ENCODE measurements around the gene TBX19. TPM values are rescaled to one million over a fixed set of nuclear protein-coding genes. Genes with fewer than 3 reads are reported as not detected.
"Not testable (repeated sequence)": the region's sequence is repeated elsewhere in the genome, so short reads cannot be mapped to it uniquely, and the experiment has no call there.

Gene TBX19
- total and polyA plus RNA-seq, 2 donors: 1.1 to 1.8 TPM

DNA sequence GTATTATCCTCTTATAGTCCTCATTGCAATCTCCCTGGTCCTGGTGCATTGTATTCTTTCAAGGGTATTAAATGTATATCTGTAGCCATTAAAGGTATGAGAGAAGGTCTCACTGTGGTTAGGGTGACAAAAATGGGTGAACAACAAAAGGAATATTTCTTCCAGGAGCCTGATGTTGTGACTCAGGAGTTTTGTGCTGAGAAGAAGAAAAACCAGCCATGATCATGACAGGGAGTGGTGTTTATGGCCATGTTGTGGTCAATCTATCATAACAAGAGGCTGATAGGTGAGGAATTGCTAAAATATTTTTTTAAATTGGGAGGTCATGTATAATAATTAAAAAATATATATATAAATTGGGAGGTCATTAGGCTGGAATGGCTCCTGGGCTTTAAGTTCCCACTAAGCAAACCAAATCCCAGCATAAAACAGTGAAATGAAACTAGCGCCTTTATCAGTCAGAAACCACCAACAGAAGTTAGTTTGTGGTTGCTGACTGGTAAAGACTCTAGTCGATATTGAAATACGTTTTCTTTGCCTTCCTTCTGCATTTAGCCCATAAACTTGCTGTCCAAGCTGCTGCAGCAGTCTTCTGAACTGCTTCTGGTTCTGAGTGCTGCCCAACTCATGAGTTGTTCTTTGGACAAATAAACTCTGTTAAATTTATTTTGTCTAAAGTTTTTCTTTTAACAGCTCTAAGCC lies 60.3 kb downstream of the TBX19 start:
- Histone ChIP-seq H3K36me3 (ENCODE audit: insufficient read depth) (no peaks in the 10 kb centered on the region), H3K27ac (ENCODE audit: low read depth) (no peak overlapping the region), H3K4me1 (ENCODE audit: insufficient read depth) (no peaks in the 10 kb centered on the region), H3K4me3 (ENCODE audit: low read depth, low read length) (no peak overlapping the region)
- WGBS: 90% methylated on average over 3 of the region's 3 CpGs
- DNase-seq (ENCODE audit: extremely low spot score): no peak

DNA sequence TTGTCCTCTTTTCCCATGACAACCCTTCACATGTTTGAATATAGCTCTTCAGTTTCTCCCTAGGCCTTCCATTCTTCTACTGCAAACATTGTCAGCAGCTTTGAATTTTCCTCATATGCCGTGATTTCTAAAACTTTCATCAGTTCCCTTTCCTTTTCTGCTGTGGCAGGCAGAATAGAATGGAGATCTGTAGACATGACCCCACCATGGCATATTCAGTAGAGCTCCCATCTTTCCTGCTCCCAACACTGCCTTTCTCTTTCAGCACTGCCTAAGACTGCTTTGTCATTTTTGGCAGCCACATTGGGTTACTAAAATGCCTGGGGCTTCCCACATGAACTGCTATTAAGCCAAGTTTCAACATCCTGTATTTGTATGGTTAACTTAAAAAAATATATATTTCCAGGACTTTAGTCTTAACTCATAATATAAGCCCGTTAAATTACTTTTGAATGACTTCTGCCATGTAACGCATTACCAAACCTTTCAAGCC lies 60.9 kb downstream of the TBX19 start:
- Histone ChIP-seq H3K36me3 (ENCODE audit: insufficient read depth) (no peaks in the 10 kb centered on the region), H3K27ac (ENCODE audit: low read depth) (no peak overlapping the region), H3K4me1 (ENCODE audit: insufficient read depth) (no peaks in the 10 kb centered on the region), H3K4me3 (ENCODE audit: low read depth, low read length) (no peak overlapping the region)
- DNase-seq (ENCODE audit: extremely low spot score): no peak
- WGBS: 89% methylated on average over 3 of the region's 3 CpGs

DNA sequence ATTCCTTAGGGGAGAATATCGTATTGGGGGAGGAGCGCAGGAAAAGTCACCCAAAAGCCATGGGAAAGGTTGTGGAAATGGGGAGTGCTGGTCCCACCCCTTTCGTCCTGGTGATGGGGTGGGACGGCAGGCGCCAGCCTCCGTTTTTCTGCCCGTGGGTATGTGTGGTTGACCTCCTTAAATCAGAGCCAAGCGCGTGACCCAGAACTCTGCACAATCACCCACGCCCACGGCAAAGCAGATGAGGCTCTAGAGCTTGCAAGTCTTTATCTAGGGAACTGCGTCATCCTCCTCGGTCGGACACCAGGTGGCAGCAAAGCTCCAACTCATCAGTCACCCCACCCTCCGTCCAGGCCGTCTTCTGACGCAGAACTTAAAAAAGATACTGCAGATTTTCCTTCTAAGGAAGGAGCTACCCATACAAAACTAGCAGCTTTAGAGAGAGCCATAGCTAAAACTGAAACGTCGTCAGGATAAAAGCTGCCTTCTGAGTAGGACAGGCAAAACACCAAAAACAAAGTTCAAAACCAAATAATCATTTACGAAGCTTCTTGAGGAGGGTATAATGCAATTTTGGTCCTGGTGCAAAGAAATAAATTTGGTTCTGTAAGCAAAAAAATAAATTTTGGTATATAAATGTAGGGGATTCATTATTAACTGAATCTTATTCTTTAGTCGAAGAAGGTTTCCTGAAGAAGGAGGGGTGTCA lies 62.0 kb downstream of the TBX19 start:
- H3K4me1 ChIP-seq (ENCODE audit: insufficient read depth): no peaks in the 10 kb centered on the region
- H3K4me3 ChIP-seq (ENCODE audit: low read depth, low read length): no peak overlapping the region
- WGBS: 10% methylated on average over 21 of the region's 21 CpGs
- DNase-seq (ENCODE audit: extremely low spot score): peak; percentile 61
- H3K27ac ChIP-seq (ENCODE audit: low read depth): no peak overlapping the region
- no peaks in the 10 kb centered on the region for H3K36me3 ChIP-seq (ENCODE audit: insufficient read depth)

DNA sequence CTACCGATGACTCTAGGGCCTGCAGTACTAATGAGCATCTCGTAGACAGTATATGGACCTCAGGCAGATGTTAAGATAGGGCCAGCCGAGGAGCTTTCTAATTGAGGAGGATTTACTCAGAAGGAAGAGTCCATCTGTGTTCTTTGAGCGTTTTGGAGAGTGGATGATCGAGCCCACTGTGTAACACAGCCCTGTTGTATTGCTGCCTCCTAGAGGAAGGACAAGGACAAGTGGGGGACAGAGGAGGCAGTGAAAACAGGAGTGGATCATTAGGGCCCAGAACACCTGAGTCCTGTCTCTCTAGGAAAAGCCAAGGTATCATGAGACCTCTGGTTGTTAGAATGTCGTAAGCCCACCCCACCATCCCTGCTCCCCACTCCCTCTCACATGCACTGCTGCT lies 62.9 kb downstream of the TBX19 start:
- Histone ChIP-seq H3K27ac (ENCODE audit: low read depth) (no peak overlapping the region), H3K36me3 (ENCODE audit: insufficient read depth) (no peaks in the 10 kb centered on the region), H3K4me1 (ENCODE audit: insufficient read depth) (no peaks in the 10 kb centered on the region), H3K4me3 (ENCODE audit: low read depth, low read length) (no peak overlapping the region)
- no peak for DNase-seq (ENCODE audit: extremely low spot score)
- WGBS: 92% methylated on average over 6 of the region's 6 CpGs

DNA sequence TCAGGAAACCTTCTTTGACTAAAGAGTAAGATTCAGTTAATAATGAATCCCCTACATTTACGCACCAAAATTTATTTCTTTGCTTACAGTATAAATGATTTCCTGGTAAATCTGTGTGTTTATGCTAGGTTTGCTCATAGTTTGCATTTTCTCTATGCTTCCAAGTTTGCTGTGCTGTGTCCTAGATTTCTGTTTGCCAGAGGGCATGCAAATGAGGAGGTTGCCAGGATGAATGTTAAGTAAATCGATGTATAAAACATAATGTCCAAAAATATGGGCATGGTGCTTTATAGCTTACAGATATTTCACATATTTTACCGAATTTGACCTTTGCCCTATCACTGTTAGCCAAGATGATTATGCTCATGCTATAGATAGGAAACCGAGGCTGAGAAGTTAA lies 63.8 kb downstream of the TBX19 start:
- no peaks in the 10 kb centered on the region for H3K36me3 ChIP-seq (ENCODE audit: insufficient read depth)
- H3K4me3 ChIP-seq (ENCODE audit: low read depth, low read length): no peak overlapping the region
- DNase-seq (ENCODE audit: extremely low spot score): no peak
- 55% methylated on average over 4 of the region's 4 CpGs for WGBS
- H3K4me1 ChIP-seq (ENCODE audit: insufficient read depth): no peaks in the 10 kb centered on the region
- H3K27ac ChIP-seq (ENCODE audit: low read depth): no peak overlapping the region

DNA sequence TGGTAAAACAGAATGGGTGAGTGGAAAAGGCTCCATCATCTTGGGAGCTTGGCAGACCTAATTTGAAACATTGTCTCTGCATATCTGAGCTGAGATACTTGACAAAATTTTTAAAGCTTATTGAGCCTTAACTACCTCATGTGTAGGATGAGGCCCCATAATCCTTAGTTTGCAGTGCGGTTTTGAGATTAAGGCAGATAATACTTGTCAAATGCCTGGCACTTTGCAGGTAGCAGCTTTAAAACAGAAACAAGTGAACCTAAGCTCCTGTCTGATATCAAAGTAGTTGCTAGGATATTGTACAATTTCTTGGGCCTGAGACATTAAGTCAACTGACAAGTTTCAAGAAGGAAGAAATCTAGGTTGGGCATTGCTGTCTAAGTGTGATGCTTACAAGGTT lies 65.3 kb downstream of the TBX19 start:
- 81% methylated on average over 1 of the region's 1 CpG for WGBS
- DNase-seq (ENCODE audit: extremely low spot score): no peak
- no peaks in the 10 kb centered on the region for H3K4me1 ChIP-seq (ENCODE audit: insufficient read depth)
- no peak overlapping the region for H3K27ac ChIP-seq (ENCODE audit: low read depth)
- no peaks in the 10 kb centered on the region for H3K36me3 ChIP-seq (ENCODE audit: insufficient read depth)
- H3K4me3 ChIP-seq (ENCODE audit: low read depth, low read length): no peak overlapping the region

DNA sequence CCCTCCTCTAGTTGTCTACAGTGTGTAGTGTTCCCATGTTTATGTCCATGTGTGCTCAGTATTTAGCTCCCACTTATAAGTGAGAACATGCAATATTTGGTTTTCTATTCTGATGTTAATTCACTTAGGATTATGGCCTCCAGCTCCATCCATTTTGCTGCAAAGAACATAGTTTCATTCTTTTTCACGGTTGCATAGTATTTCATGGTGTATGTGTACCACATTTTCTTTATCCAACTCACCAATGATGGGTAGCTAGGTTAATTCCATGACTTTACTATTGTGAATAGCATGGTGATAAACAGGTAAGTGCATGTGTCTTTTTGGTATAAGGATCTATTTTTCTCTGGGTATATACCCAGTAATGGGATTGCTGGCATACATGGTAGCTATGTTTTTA lies 67.0 kb downstream of the TBX19 start:
- no peaks in the 10 kb centered on the region for H3K36me3 ChIP-seq (ENCODE audit: insufficient read depth)
- H3K4me1 ChIP-seq (ENCODE audit: insufficient read depth): no peaks in the 10 kb centered on the region
- 97% methylated on average over 1 of the region's 1 CpG for WGBS
- H3K4me3 ChIP-seq (ENCODE audit: low read depth, low read length): no peak overlapping the region
- DNase-seq (ENCODE audit: extremely low spot score): no peak
- no peak overlapping the region for H3K27ac ChIP-seq (ENCODE audit: low read depth)

DNA sequence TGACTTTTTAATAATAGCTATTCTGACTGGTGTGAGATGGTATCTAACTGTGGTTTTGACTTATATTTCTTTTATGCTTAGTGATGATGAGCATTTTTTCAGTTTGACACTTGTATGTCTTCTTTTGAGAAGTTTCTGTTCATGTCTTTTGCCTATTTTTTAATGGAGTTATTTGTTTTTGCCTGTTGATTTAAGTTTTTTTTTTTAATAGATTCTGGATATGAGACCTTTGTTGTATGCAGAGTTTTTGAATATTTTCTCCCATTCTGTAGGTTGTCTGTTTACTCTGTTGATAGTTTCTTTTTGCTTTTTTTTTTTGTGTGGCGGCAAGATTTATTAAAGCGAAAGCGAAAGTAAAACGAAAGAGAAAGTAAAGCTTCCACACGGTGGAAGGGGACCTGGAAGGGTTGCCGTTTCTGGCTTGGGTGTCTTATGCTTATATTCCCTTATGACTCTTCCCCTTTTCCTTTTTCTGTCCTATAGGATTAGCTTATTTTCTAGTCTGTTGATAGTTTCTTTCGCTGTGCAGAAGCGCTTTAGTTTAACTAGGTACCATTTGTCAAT lies 67.6 kb downstream of the TBX19 start:
- no peak for DNase-seq (ENCODE audit: extremely low spot score)
- H3K4me1 ChIP-seq (ENCODE audit: insufficient read depth): no peaks in the 10 kb centered on the region
- WGBS: 81% methylated on average over 8 of the region's 8 CpGs

DNA sequence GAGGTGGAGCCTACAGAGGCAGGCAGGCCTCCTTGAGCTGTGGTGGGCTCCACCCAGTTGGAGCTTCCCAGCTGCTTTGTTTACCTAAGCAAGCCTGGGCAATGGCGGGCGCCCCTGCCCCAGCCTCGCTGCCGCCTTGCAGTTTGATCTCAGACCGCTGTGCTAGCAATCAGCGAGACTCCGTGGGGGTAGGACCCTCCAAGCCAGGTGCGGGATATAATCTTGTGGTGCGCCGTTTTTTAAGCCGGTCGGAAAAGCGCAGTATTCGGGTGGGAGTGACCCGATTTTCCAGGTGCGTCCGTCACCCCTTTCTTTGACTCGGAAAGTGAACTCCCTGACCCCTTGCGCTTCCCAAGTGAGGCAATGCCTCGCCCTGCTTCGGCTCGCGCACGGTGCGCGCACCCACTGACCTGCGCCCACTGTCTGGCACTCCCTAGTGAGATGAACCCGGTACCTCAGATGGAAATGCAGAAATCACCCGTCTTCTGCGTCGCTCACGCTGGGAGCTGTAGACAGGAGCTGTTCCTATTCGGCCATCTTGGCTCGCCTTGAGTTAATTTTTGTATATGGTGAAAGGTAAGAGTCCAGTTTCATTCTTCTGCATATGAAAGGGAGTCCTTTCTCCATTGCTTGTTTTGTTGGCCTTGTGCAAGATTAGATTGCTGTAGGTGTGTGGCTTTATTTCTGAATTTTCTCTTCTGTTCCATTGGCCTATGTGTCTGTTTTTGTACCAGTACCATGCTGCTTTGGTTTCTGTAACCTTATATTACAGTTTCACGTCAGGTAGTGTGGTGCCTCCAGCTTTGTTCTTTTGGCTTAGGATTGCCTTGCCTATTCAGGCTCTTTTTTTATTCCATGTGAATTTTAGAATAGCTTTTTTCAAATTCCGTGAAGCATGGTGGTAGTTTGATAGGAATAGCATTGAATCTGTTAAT lies 73.9 kb downstream of the TBX19 start:
- not testable (repeated sequence) for H3K36me3 ChIP-seq (ENCODE audit: insufficient read depth); H3K4me3 ChIP-seq (ENCODE audit: low read depth, low read length); H3K27ac ChIP-seq (ENCODE audit: low read depth); H3K4me1 ChIP-seq (ENCODE audit: insufficient read depth); DNase-seq (ENCODE audit: extremely low spot score)
- WGBS: 94% methylated on average over 35 of the region's 36 CpGs

More for the DNA sequence above, 67.6 kb downstream of the TBX19 start:
- Histone ChIP-seq H3K36me3 (ENCODE audit: insufficient read depth) (no peaks in the 10 kb centered on the region), H3K4me3 (ENCODE audit: low read depth, low read length) (no peak overlapping the region), H3K27ac (ENCODE audit: low read depth) (no peak overlapping the region)

DNA sequence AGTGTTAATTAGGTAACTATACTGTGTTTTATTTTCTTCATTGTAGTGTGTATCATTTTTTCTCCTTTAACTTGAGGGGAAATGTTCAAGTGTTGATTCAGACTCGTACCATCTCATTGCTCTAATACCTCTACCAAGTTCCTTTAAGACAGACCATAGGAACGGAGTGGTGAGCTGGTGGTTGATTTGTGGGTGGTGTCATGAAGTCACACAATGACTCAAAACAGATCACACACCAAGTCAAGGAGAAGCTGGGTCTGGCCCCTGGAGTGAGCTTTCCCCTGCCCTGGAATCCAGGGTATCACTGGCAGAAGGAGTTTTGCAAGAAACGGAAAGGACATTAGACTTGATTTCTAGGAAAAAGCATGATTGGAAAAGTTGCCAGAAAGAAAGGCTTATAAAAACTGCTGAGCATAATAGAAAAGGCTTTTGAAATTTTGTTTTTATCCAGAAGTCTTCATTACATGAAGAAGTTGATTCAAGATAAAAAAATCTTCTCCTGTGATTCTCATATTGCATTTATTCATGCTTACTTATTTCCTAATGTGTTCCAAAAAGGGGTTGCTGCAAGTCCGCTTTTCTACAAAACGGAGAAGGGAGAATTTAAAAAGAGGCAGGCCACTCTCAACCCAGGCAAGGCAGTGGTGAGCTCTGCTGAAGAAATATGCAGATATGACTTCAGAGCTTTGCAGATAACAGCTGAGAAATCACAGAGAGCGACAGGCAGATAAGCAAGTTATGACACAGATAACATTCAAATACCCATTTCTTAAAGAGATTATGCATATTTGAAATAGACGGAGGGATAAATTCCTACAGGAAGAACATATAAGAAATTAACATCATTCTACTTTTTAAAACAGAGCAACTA lies 79.7 kb downstream of the TBX19 start:
- no peak overlapping the region for H3K4me3 ChIP-seq (ENCODE audit: low read depth, low read length)
- H3K27ac ChIP-seq (ENCODE audit: low read depth): no peak overlapping the region
- H3K36me3 ChIP-seq (ENCODE audit: insufficient read depth): no peaks in the 10 kb centered on the region
- WGBS: 28% methylated on average over 7 of the region's 7 CpGs
- no peaks in the 10 kb centered on the region for H3K4me1 ChIP-seq (ENCODE audit: insufficient read depth)
- DNase-seq (ENCODE audit: extremely low spot score): no peak

DNA sequence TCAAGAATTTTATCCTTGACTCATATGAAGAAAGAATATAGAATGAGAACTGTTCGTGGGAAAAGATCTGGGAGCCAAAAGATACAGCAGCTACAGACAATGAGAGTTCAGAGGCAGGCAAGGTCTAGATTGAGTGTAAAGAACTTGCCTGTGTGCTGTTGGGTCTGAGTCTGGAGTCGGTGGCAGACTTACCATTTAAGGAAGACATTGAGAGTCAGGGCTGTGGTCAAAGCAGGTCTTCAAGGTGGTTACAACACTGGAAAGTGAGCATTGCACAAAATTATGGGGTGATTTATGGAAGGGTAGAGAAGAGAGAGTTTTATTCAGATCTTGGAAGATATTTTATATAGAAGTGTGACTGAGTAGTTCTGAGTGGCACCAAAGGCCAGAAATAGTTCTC lies 80.6 kb downstream of the TBX19 start:
- Histone ChIP-seq H3K36me3 (ENCODE audit: insufficient read depth) (no peaks in the 10 kb centered on the region), H3K4me1 (ENCODE audit: insufficient read depth) (no peaks in the 10 kb centered on the region), H3K4me3 (ENCODE audit: low read depth, low read length) (no peak overlapping the region), H3K27ac (ENCODE audit: low read depth) (no peak overlapping the region)
- no peak for DNase-seq (ENCODE audit: extremely low spot score)
- WGBS: 49% methylated on average over 2 of the region's 2 CpGs

DNA sequence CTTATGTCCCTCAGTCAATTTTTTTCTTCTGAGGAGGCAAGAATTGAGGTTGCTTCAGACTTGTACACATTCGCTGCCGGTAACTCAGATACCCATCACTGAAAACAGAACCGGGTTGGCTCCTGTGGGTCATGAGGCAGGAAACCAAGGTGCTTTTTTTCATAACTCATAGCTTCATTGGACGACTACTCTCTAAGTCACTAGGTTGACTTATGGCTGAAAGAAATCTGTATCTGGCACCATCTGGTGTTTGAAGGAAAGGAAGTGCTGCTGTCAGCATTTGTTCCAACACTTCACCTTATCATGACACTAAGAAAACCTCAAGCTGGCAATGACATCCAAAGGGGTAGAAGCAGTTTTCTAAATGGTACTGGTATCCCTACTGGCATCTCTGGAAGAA lies 82.3 kb downstream of the TBX19 start:
- Histone ChIP-seq H3K36me3 (ENCODE audit: insufficient read depth) (no peaks in the 10 kb centered on the region), H3K4me3 (ENCODE audit: low read depth, low read length) (no peak overlapping the region), H3K27ac (ENCODE audit: low read depth) (no peak overlapping the region), H3K4me1 (ENCODE audit: insufficient read depth) (no peaks in the 10 kb centered on the region)
- no peak for DNase-seq (ENCODE audit: extremely low spot score)
- WGBS: 70% methylated on average over 4 of the region's 4 CpGs

Data from urinary bladder (tissue), 4 donors.